CD8-positive, alpha-beta memory T cell (primary cell): Measurements from ENCODE around the gene MYO1D. TPM values are rescaled to one million over a fixed set of nuclear protein-coding genes. Genes with fewer than 3 reads are reported as not detected.

ENCODE experiments used
- CTCF ChIA-PET: fragments of 350-600 bp; sonication (Branson Sonifier 250); formaldehyde crosslinking; loops from one replicate; lab custom pipeline; 2021; ENCODE audit warnings: antibody characterized with exemption; lab: Charles Lee
- POLR2A ChIA-PET: fragments of 350-600 bp; sonication (Branson Sonifier 250); formaldehyde crosslinking; loops from one replicate; lab custom pipeline; 2021; ENCODE audit warnings: antibody characterized with exemption; lab: Charles Lee
- DNase-seq, 5 donors: peaks; one replicate each; pipeline versions ENCODE4 v3.0.0 to v3.0.0-alpha.2; 2020 to 2022; ENCODE audit warnings: mixed read lengths in 1 of 5
- H3K27ac ChIP-seq: one replicate; pipeline ENCODE4 v1.7.0; 2013; ENCODE audit warnings: low read depth, mild to moderate bottlenecking, low read length, moderate library complexity
- H3K27me3 ChIP-seq: 2 replicates; pipeline ENCODE4 v1.7.0; 2013; ENCODE audit warnings: low read length, mild to moderate bottlenecking; ENCODE audit not compliant: insufficient read depth, poor library complexity, severe bottlenecking
- H3K36me3 ChIP-seq: 2 replicates; pipeline ENCODE4 v1.7.0; 2013; ENCODE audit warnings: mild to moderate bottlenecking, low read length, moderate library complexity; ENCODE audit not compliant: insufficient read depth
- H3K4me1 ChIP-seq: 2 replicates; pipeline ENCODE4 v1.7.0; 2013; ENCODE audit warnings: mild to moderate bottlenecking, low read length, moderate library complexity; ENCODE audit not compliant: insufficient read depth
- H3K4me3 ChIP-seq: 2 replicates; pipeline ENCODE4 v1.7.0; 2013; ENCODE audit warnings: mild to moderate bottlenecking, low read length
- H3K9me3 ChIP-seq: 2 replicates; pipeline ENCODE4 v1.7.0; 2013; ENCODE audit warnings: mild to moderate bottlenecking, low read length
- H3K27ac Mint-ChIP-seq, 8 donors: one replicate each; pipeline ENCODE4 v1.8.0; 2020 to 2021; ENCODE audit warnings: mixed read lengths in 8 of 8, mild to moderate bottlenecking in 6 of 8, inconsistent platforms in 3 of 8, moderate library complexity in 3 of 8
- H3K27me3 Mint-ChIP-seq, 2 donors: one replicate each; pipeline ENCODE4 v1.8.0; 2020 to 2021; ENCODE audit warnings: mixed read lengths in 2 of 2, mild to moderate bottlenecking in 1 of 2, moderate library complexity in 1 of 2
- H3K36me3 Mint-ChIP-seq, 3 donors: one replicate each; pipeline ENCODE4 v1.8.0; 2020 to 2021; ENCODE audit warnings: mixed read lengths in 3 of 3, inconsistent platforms in 1 of 3, mild to moderate bottlenecking in 1 of 3
- H3K4me1 Mint-ChIP-seq, 3 donors: one replicate each; pipeline ENCODE4 v1.8.0; 2020 to 2021; ENCODE audit warnings: mixed read lengths in 3 of 3, inconsistent platforms in 1 of 3, mild to moderate bottlenecking in 1 of 3
- H3K4me3 Mint-ChIP-seq, 7 donors: one replicate each; pipeline ENCODE4 v1.8.0; 2020 to 2021; ENCODE audit warnings: mixed read lengths in 7 of 7, mild to moderate bottlenecking in 6 of 7, moderate library complexity in 4 of 7, inconsistent platforms in 2 of 7
- H3K9me3 Mint-ChIP-seq, 5 donors: one replicate each; pipeline ENCODE4 v1.8.0; 2020 to 2022; ENCODE audit warnings: mixed read lengths in 5 of 5, mild to moderate bottlenecking in 3 of 5, moderate library complexity in 2 of 5, inconsistent platforms in 1 of 5
- polyA plus RNA-seq: library from polyadenylated mRNA; unstranded; fragments of 300-500 nt; fragmentation: Illumina TruSeq; gene quantifications from one replicate; pipeline ENCODE4 v1.2.3, GENCODE V29; 2021
- total RNA-seq, 2 experiments: library from RNA; stranded (reverse); gene quantifications; one replicate each; pipeline ENCODE4 v1.2.3, GENCODE V29; 2021

Gene MYO1D
- total and polyA plus RNA-seq, 3 experiments from 2014 or later = 9.0 to 15.8 (median 11.5) TPM

- DNase-seq = no peak
- H3K9me3 Mint-ChIP-seq = no peaks in the 10 kb centered on the region
- no peak overlapping the region for H3K27ac ChIP-seq
- no peak overlapping the region for H3K27ac Mint-ChIP-seq
- POLR2A ChIA-PET = no interaction called here
- H3K4me3 ChIP-seq = no peak overlapping the region
- no peaks in the 10 kb centered on the region for H3K4me1 ChIP-seq
- peaks cover 4 to 5% of the 10 kb centered on the region in 2 donors for H3K27me3 Mint-ChIP-seq
- H3K36me3 Mint-ChIP-seq = peaks cover 0 to 4% (median 0%) of the 10 kb centered on the region in 3 donors
- H3K4me3 Mint-ChIP-seq = no peak overlapping the region
- peaks cover 0 to 2% (median 2%) of the 10 kb centered on the region in 3 donors for H3K4me1 Mint-ChIP-seq
- H3K9me3 ChIP-seq = no peaks in the 10 kb centered on the region
- CTCF ChIA-PET = no interaction called here
- no peaks in the 10 kb centered on the region for H3K27me3 ChIP-seq
- no peaks in the 10 kb centered on the region for H3K36me3 ChIP-seq
These were observed 42.8 kb downstream of the MYO1D start for GRCh38 chr17:32834104-32834503.

DNA sequence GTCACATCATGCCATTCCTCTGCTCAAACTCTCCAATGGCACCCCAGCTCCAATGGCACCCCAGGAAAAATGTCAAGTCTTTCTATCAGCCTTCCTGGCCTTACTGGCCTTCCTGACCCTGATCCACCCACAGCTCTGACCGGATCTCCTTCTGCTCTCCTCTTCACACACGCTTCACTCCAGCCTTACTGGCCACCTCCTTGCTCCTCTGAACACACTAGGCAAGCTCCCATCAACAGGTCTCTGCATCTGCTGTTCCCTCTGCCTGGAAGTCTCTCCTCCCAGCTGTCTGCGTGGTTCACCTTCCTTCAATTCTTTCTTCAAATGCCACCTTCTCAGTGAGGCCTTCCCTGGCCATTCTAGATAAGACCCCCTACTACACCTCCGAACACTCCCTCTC, 43.4 kb downstream of the MYO1D start:
- H3K9me3 Mint-ChIP-seq = no peaks in the 10 kb centered on the region
- H3K4me1 ChIP-seq = no peaks in the 10 kb centered on the region
- H3K27me3 Mint-ChIP-seq = peaks cover 4 to 8% of the 10 kb centered on the region in 2 donors
- no peak overlapping the region for H3K4me3 Mint-ChIP-seq
- H3K4me3 ChIP-seq = no peak overlapping the region
- peaks cover 0 to 7% (median 7%) of the 10 kb centered on the region in 3 donors for H3K4me1 Mint-ChIP-seq
- H3K36me3 ChIP-seq = no peaks in the 10 kb centered on the region
- no peak for DNase-seq
- ChIA-PET POLR2A (no interaction called here), CTCF (no interaction called here)
- H3K9me3 ChIP-seq = no peaks in the 10 kb centered on the region
- no peak overlapping the region for H3K27ac ChIP-seq
- H3K36me3 Mint-ChIP-seq = peaks cover 0 to 4% (median 0%) of the 10 kb centered on the region in 3 donors
- H3K27ac Mint-ChIP-seq = peak overlapping the region in 1 of 8 donors; percentile 5
- H3K27me3 ChIP-seq = no peaks in the 10 kb centered on the region

GRCh38 chr17:32833076-32833475, 43.8 kb downstream of the MYO1D start:
- no peaks in the 10 kb centered on the region for H3K27me3 ChIP-seq
- no peaks in the 10 kb centered on the region for H3K4me1 ChIP-seq
- no peak overlapping the region for H3K4me3 ChIP-seq
- POLR2A ChIA-PET = no interaction called here
- CTCF ChIA-PET = no interaction called here
- H3K27ac Mint-ChIP-seq = no peak overlapping the region
- H3K4me1 Mint-ChIP-seq = peaks cover 0 to 10% (median 9%) of the 10 kb centered on the region in 3 donors
- peaks cover 0 to 4% (median 0%) of the 10 kb centered on the region in 3 donors for H3K36me3 Mint-ChIP-seq
- H3K4me3 Mint-ChIP-seq = no peak overlapping the region
- H3K36me3 ChIP-seq = no peaks in the 10 kb centered on the region
- H3K9me3 ChIP-seq = no peaks in the 10 kb centered on the region
- DNase-seq = no peak
- H3K27ac ChIP-seq = no peak overlapping the region
- peaks cover 4 to 8% of the 10 kb centered on the region in 2 donors for H3K27me3 Mint-ChIP-seq
- H3K9me3 Mint-ChIP-seq = no peaks in the 10 kb centered on the region

- H3K9me3 ChIP-seq = no peaks in the 10 kb centered on the region
- Mint-ChIP-seq H3K4me3 (no peak overlapping the region), H3K27ac (no peak overlapping the region), H3K27me3 (peaks cover 8 to 13% of the 10 kb centered on the region in 2 donors), H3K36me3 (peaks cover 0 to 4% (median 0%) of the 10 kb centered on the region in 3 donors), H3K4me1 (peaks cover 0 to 14% (median 9%) of the 10 kb centered on the region in 3 donors), H3K9me3 (no peaks in the 10 kb centered on the region)
- ChIA-PET CTCF (no interaction called here), POLR2A (interaction anchor here (0.7 kb wide), 1 partner anchor 30 kb away, joined by 7 read pairs; no protein-coding TSS in a partner anchor)
- H3K27me3 ChIP-seq = no peaks in the 10 kb centered on the region
- no peak for DNase-seq
- H3K36me3 ChIP-seq = no peaks in the 10 kb centered on the region
- H3K4me1 ChIP-seq = no peaks in the 10 kb centered on the region
- no peak overlapping the region for H3K27ac ChIP-seq
- no peak overlapping the region for H3K4me3 ChIP-seq
These were observed 45.2 kb downstream of the MYO1D start for GRCh38 chr17:32831627-32832243.

GRCh38 chr17:32831223-32831622, 45.7 kb downstream of the MYO1D start:
- no peaks in the 10 kb centered on the region for H3K9me3 Mint-ChIP-seq
- POLR2A ChIA-PET = no interaction called here

DNA sequence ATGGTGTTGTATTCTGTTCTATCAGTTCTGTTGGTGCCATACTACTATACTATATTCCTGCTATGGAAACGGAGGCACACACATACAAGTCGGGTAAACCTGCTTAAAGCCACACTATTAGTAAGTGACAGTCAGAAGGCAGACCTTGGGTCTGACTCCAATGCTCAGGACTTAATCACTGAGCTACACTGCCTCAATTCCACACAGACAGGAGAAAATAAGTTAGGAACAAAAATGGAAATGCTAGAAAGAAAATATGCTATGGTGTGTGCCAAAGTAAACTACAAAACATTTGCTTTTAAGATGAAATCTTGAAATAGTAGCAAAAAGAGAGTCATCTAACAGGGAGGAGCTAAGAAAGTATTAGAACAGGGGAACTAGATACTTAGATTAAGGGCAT, 48.1 kb downstream of the MYO1D start:
- ChIA-PET POLR2A (no interaction called here), CTCF (no interaction called here)
- Mint-ChIP-seq H3K4me3 (no peak overlapping the region), H3K9me3 (no peaks in the 10 kb centered on the region), H3K4me1 (peaks cover 0 to 14% (median 7%) of the 10 kb centered on the region in 3 donors), H3K27me3 (peaks cover 7 to 27% of the 10 kb centered on the region in 2 donors), H3K27ac (no peak overlapping the region), H3K36me3 (peaks cover 0 to 4% (median 0%) of the 10 kb centered on the region in 3 donors)
- H3K4me3 ChIP-seq = no peak overlapping the region
- H3K9me3 ChIP-seq = no peaks in the 10 kb centered on the region
- H3K36me3 ChIP-seq = no peaks in the 10 kb centered on the region
- H3K27ac ChIP-seq = no peak overlapping the region
- H3K4me1 ChIP-seq = no peaks in the 10 kb centered on the region
- H3K27me3 ChIP-seq = no peaks in the 10 kb centered on the region
- no peak for DNase-seq

More at GRCh38 chr17:32831223-32831622, 45.7 kb downstream of the MYO1D start:
- no peak for DNase-seq
- Mint-ChIP-seq H3K36me3 (peaks cover 0 to 4% (median 0%) of the 10 kb centered on the region in 3 donors), H3K4me1 (peaks cover 0 to 14% (median 9%) of the 10 kb centered on the region in 3 donors), H3K4me3 (no peak overlapping the region), H3K27me3 (peaks cover 8 to 13% of the 10 kb centered on the region in 2 donors), H3K27ac (no peak overlapping the region)
- CTCF ChIA-PET = no interaction called here
- H3K27ac ChIP-seq = no peak overlapping the region
- no peaks in the 10 kb centered on the region for H3K36me3 ChIP-seq
- no peaks in the 10 kb centered on the region for H3K9me3 ChIP-seq
- no peak overlapping the region for H3K4me3 ChIP-seq
- no peaks in the 10 kb centered on the region for H3K4me1 ChIP-seq
- H3K27me3 ChIP-seq = no peaks in the 10 kb centered on the region

DNA sequence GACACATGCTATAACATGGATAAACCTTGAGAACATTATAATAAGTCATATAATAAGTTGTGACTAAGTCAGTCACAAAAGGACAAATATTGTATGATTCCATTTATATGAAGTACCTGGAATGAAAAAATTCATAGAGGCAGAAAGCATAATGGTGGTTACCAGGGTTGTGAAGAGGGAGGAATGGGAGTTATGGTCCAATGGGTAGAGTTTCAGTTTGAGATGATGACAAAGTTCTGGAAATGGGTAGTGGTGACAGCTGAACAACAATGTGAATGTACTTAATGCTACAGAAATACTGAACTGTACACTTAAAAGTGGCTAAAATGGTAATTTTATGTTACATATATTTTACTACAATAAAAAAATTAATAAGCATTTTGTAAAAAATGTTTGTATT, 49.7 kb downstream of the MYO1D start:
- H3K27me3 ChIP-seq = no peaks in the 10 kb centered on the region
- no peak for DNase-seq
- no peaks in the 10 kb centered on the region for H3K9me3 Mint-ChIP-seq
- no peak overlapping the region for H3K4me3 ChIP-seq
- POLR2A ChIA-PET = no interaction called here
- peaks cover 0 to 4% (median 0%) of the 10 kb centered on the region in 3 donors for H3K36me3 Mint-ChIP-seq
- no peak overlapping the region for H3K27ac Mint-ChIP-seq
- H3K4me1 Mint-ChIP-seq = peaks cover 3 to 17% (median 9%) of the 10 kb centered on the region in 3 donors
- no peaks in the 10 kb centered on the region for H3K36me3 ChIP-seq
- peaks cover 12 to 27% of the 10 kb centered on the region in 2 donors for H3K27me3 Mint-ChIP-seq
- CTCF ChIA-PET = no interaction called here
- no peaks in the 10 kb centered on the region for H3K4me1 ChIP-seq
- no peak overlapping the region for H3K4me3 Mint-ChIP-seq
- no peaks in the 10 kb centered on the region for H3K9me3 ChIP-seq
- H3K27ac ChIP-seq = no peak overlapping the region

- H3K36me3 Mint-ChIP-seq = peaks cover 0 to 4% (median 0%) of the 10 kb centered on the region in 3 donors
- peaks cover 0 to 2% (median 0%) of the 10 kb centered on the region in 5 donors for H3K9me3 Mint-ChIP-seq
- Histone ChIP-seq H3K36me3 (no peaks in the 10 kb centered on the region), H3K9me3 (no peaks in the 10 kb centered on the region), H3K4me3 (no peak overlapping the region), H3K27ac (no peak overlapping the region), H3K27me3 (no peaks in the 10 kb centered on the region), H3K4me1 (no peaks in the 10 kb centered on the region)
- peaks cover 16 to 30% of the 10 kb centered on the region in 2 donors for H3K27me3 Mint-ChIP-seq
- ChIA-PET POLR2A (no interaction called here), CTCF (no interaction called here)
- no peak for DNase-seq
- no peak overlapping the region for H3K27ac Mint-ChIP-seq
- H3K4me1 Mint-ChIP-seq = peaks cover 3 to 17% (median 10%) of the 10 kb centered on the region in 3 donors
- H3K4me3 Mint-ChIP-seq = no peak overlapping the region
These were observed 50.8 kb downstream of the MYO1D start for GRCh38 chr17:32826076-32826475.
